HEK293 (cell line): ENCODE results near the gene SPATA2L.

Experiments
- CTCF ChIA-PET: fragments of 350-600 bp; formaldehyde crosslinking; extraction: SDS; loops from one replicate; lab custom pipeline; 2021; ENCODE audit warnings: antibody characterized with exemption; lab: Yijun Ruan, JAX
- POLR2A ChIA-PET: fragments of 300-600 bp; formaldehyde crosslinking; extraction: SDS; loops from one replicate; lab custom pipeline; 2020; ENCODE audit warnings: antibody characterized with exemption, inconsistent platforms; lab: Yijun Ruan, JAX
- H3K27ac ChIP-seq: fragments of 200-500 bp; sonication (Bioruptor generic); 2 replicates; pipeline ENCODE4 v1.5.1; 2014; ENCODE audit warnings: low read depth, low read length, control low read depth, inconsistent platforms; ENCODE audit errors: extremely low read depth
- H3K36me3 ChIP-seq, 2 experiments: fragments of 200-500 bp in 1 of 2; sonication (Bioruptor generic) in 1 of 2; 1 replicate in 1 of 2; 2 replicates in 1 of 2; pipeline ENCODE4 v1.5.1; 2014 to 2017; ENCODE audit warnings: inconsistent platforms in 2 of 2, low read length in 2 of 2; ENCODE audit not compliant: control insufficient read depth in 2 of 2, insufficient read depth in 1 of 2
- H3K4me1 ChIP-seq: fragments of 200-500 bp; sonication (Bioruptor generic); 2 replicates; pipeline ENCODE4 v1.5.1; 2014; ENCODE audit warnings: mild to moderate bottlenecking, low read length, inconsistent platforms; ENCODE audit not compliant: control insufficient read depth, insufficient read depth
- H3K4me3 ChIP-seq: 2 replicates; pipeline ENCODE4 v1.5.1; 2011; ENCODE audit warnings: low read depth, mild to moderate bottlenecking, control low read depth, low read length, moderate library complexity
- H3K9me3 ChIP-seq: fragments of 200-500 bp; sonication (Bioruptor generic); 2 replicates; pipeline ENCODE4 v1.5.1; 2014; ENCODE audit warnings: low read depth, low read length, inconsistent platforms; ENCODE audit not compliant: control insufficient read depth, insufficient read depth
- GLIS1 ChIP-seq: fragments of 450-650 bp; formaldehyde crosslinking; IDR thresholded peaks from 2 replicates; pipeline ENCODE4 v1.5.1; 2016; ENCODE audit warnings: missing biosample characterization, missing genetic modification characterization
- PATZ1 ChIP-seq: fragments of 450-650 bp; formaldehyde crosslinking; IDR thresholded peaks from 2 replicates; pipeline ENCODE4 v1.5.1; 2016; ENCODE audit warnings: missing biosample characterization, missing genetic modification characterization
- REPIN1 ChIP-seq: fragments of 450-650 bp; formaldehyde crosslinking; IDR thresholded peaks from 2 replicates; pipeline ENCODE4 v1.5.1; 2017; ENCODE audit warnings: missing biosample characterization, missing genetic modification characterization, low read depth
- ZBTB10 ChIP-seq: fragments of 450-650 bp; formaldehyde crosslinking; IDR thresholded peaks from 2 replicates; pipeline ENCODE4 v1.5.1; 2016; ENCODE audit warnings: missing biosample characterization, missing genetic modification characterization
- ZBTB17 ChIP-seq: fragments of 450-650 bp; formaldehyde crosslinking; IDR thresholded peaks from 2 replicates; pipeline ENCODE4 v1.5.1; 2016; ENCODE audit warnings: missing biosample characterization, missing genetic modification characterization
- ZBTB26 ChIP-seq: fragments of 450-650 bp; formaldehyde crosslinking; optimal IDR thresholded peaks from 2 replicates; pipeline ENCODE3; 2016; ENCODE audit warnings: missing biosample characterization, mild to moderate bottlenecking, missing genetic modification characterization
- ZEB2 ChIP-seq: fragments of 450-650 bp; formaldehyde crosslinking; IDR thresholded peaks from 2 replicates; pipeline ENCODE4 v1.5.1; 2016; ENCODE audit warnings: missing biosample characterization, missing genetic modification characterization
- ZFHX2 ChIP-seq: fragments of 450-650 bp; formaldehyde crosslinking; conservative IDR thresholded peaks from 2 replicates; pipeline ENCODE4 v1.5.1; 2016; ENCODE audit warnings: missing biosample characterization, missing genetic modification characterization
- ZNF335 ChIP-seq: fragments of 450-650 bp; formaldehyde crosslinking; conservative IDR thresholded peaks from 2 replicates; pipeline ENCODE4 v1.5.1; 2016; ENCODE audit warnings: missing biosample characterization, missing genetic modification characterization
- ZNF341 ChIP-seq: fragments of 450-650 bp; formaldehyde crosslinking; IDR thresholded peaks from 2 replicates; pipeline ENCODE4; 2016; ENCODE audit warnings: low read depth, missing biosample characterization, missing genetic modification characterization
- ZNF394 ChIP-seq: fragments of 450-650 bp; formaldehyde crosslinking; IDR thresholded peaks from 2 replicates; pipeline ENCODE4 v1.5.1; 2016; ENCODE audit warnings: missing biosample characterization, missing genetic modification characterization, mild to moderate bottlenecking, moderate library complexity, borderline replicate concordance
- ZNF404 ChIP-seq: fragments of 450-650 bp; formaldehyde crosslinking; IDR thresholded peaks from 2 replicates; pipeline ENCODE4 v1.5.1; 2017; ENCODE audit warnings: missing biosample characterization, missing genetic modification characterization
- ZNF514 ChIP-seq: fragments of 450-650 bp; formaldehyde crosslinking; IDR thresholded peaks from 2 replicates; pipeline ENCODE4 v1.5.1; 2016; ENCODE audit warnings: missing biosample characterization, missing genetic modification characterization
- ZNF518A ChIP-seq: fragments of 450-650 bp; formaldehyde crosslinking; conservative IDR thresholded peaks from 2 replicates; pipeline ENCODE4 v1.5.1; 2016; ENCODE audit warnings: low read depth, missing biosample characterization, missing genetic modification characterization
- ZNF621 ChIP-seq: fragments of 450-650 bp; formaldehyde crosslinking; IDR thresholded peaks from 2 replicates; pipeline ENCODE4 v1.5.1; 2017; ENCODE audit warnings: missing biosample characterization, missing genetic modification characterization
- ZNF639 ChIP-seq: fragments of 450-650 bp; formaldehyde crosslinking; IDR thresholded peaks from 2 replicates; pipeline ENCODE4 v1.5.1; 2016; ENCODE audit warnings: missing biosample characterization, missing genetic modification characterization
- ZSCAN5A ChIP-seq: fragments of 450-650 bp; formaldehyde crosslinking; IDR thresholded peaks from 2 replicates; pipeline ENCODE4 v1.5.1; 2016; ENCODE audit warnings: missing biosample characterization, missing genetic modification characterization

SPATA2L gene

GRCh38 chr16:89661215-89661614 is 40.3 kb downstream of the SPATA2L start (continued):
- TF ChIP-seq ZNF514 (no peak), ZEB2 (tag by site-specific recombination) (no peak), ZNF639 (no peak)

- Histone ChIP-seq H3K4me1 (0 out of 2 replicates have a peak, but pooled peaks cover 3% of the 10 kb centered on the region), H3K36me3 (peaks cover 11 to 53% of the 10 kb centered on the region in 2 experiments; a peak in 2 of 3 replicates), H3K9me3 (no peaks in the 10 kb centered on the region), H3K27ac (no peak overlapping the region), H3K4me3 (no peak overlapping the region)
- TF ChIP-seq ZNF341 (tag by site-specific recombination) (0 out of 2 replicates have a peak, but pooled peaks have one; percentile 13), ZNF518A (no peak)
- POLR2A ChIA-PET: no interaction called here
- CTCF ChIA-PET: interaction anchor here (0.6 kb wide), 1 partner anchor 17 kb away, joined by 4 read pairs; no protein-coding TSS in a partner anchor
These were observed 41.4 kb downstream of the SPATA2L start for GRCh38 chr16:89660146-89660545.

GRCh38 chr16:89658221-89658879 is 43.2 kb downstream of the SPATA2L start:
- ChIA-PET POLR2A (interaction anchor here (0.8 to 1.9 kb wide), 2 partner anchors 28 to 43 kb away, joined by 3 to 8 read pairs; partner anchors contain the start of genes CDK10 and SPATA2L), CTCF (interaction anchor here (0.7 to 1.1 kb wide), 3 partner anchors 9 to 96 kb away, joined by 3 read pairs; no protein-coding TSS in a partner anchor)
- peaks cover 7 to 49% of the 10 kb centered on the region in 2 experiments; a peak in 2 of 3 replicates for H3K36me3 ChIP-seq
- H3K27ac ChIP-seq: peak overlapping the region; percentile 77
- H3K4me3 ChIP-seq: peak overlapping the region; percentile 93
- no peaks in the 10 kb centered on the region for H3K9me3 ChIP-seq
- H3K4me1 ChIP-seq: 0 out of 2 replicates have a peak, but pooled peaks cover 3% of the 10 kb centered on the region
- no peak for TF ChIP-seq ZFHX2 (tag by site-specific recombination)
- TF ChIP-seq PATZ1: no peak
- no peak for TF ChIP-seq GLIS1 (tag by site-specific recombination)
- TF ChIP-seq ZNF394 (tag by site-specific recombination): 0 out of 2 replicates have a peak, but pooled peaks have one; percentile 17
- TF ChIP-seq ZNF621 (tag by site-specific recombination): no peak
- no peak for TF ChIP-seq ZBTB26 (tag by site-specific recombination)
- TF ChIP-seq ZNF404 (tag by site-specific recombination): no peak
- TF ChIP-seq ZSCAN5A: no peak
- TF ChIP-seq ZBTB17 (tag by site-specific recombination): 0 out of 2 replicates have a peak, but pooled peaks have one; percentile 41
- TF ChIP-seq ZNF335 (tag by site-specific recombination): peak; percentile 0
- TF ChIP-seq ZBTB10: no peak
- no peak for TF ChIP-seq REPIN1 (tag by site-specific recombination)
